Panc1 (cell line): ENCODE data around the gene NFATC3. TPM values are rescaled to one million over a fixed set of nuclear protein-coding genes. Genes with fewer than 3 reads are reported as not detected.
"Not testable (repeated sequence)": the region's sequence is repeated elsewhere in the genome, so short reads cannot be mapped to it uniquely, and the experiment has no call there.

Experiments used
- ATAC-seq: fragments of 200-7000 bp; cut with Tn5 transposase; 2 replicates; pipeline ENCODE4 v1.9.1; 2020; ENCODE audit warnings: mild to moderate bottlenecking, moderate library complexity
- BruUV-seq: library from RNA; stranded (reverse); fragments of 400-500 nt; replicated peaks from 2 replicates; lab custom pipeline; 2021; lab: Mats Ljungman, UMichigan
- CTCF ChIA-PET: fragments of 300-600 bp; sonication (Branson Sonifier 250); formaldehyde crosslinking; loops from one replicate; lab custom pipeline; 2022; ENCODE audit warnings: antibody characterized with exemption; lab: Charles Lee
- POLR2A ChIA-PET: fragments of 300-600 bp; sonication (Branson Sonifier 250); formaldehyde crosslinking; loops from one replicate; lab custom pipeline; 2022; ENCODE audit warnings: antibody characterized with exemption; lab: Charles Lee
- DNase-seq: peaks from one replicate; pipeline ENCODE4 v3.0.0-alpha.2; 2010; ENCODE audit warnings: low read depth, low spot score
- H3K27ac ChIP-seq: 2 replicates; pipeline ENCODE4 v1.5.1; 2011; ENCODE audit warnings: mild to moderate bottlenecking, low read length, inconsistent platforms
- H3K27me3 ChIP-seq: fragments of 200-500 bp; sonication (Bioruptor generic); 2 replicates; pipeline ENCODE4 v1.6.0; 2014; ENCODE audit warnings: low read length, inconsistent platforms; ENCODE audit not compliant: control insufficient read depth, insufficient read depth
- H3K36me3 ChIP-seq: fragments of 200-500 bp; sonication (Bioruptor generic); 2 replicates; pipeline ENCODE4 v1.5.1; 2014; ENCODE audit warnings: inconsistent platforms, mild to moderate bottlenecking, low read length, moderate library complexity; ENCODE audit not compliant: control insufficient read depth, insufficient read depth
- H3K4me1 ChIP-seq: 2 replicates; pipeline ENCODE4 v1.5.1; 2011; ENCODE audit warnings: inconsistent platforms, mild to moderate bottlenecking, low read length, moderate library complexity; ENCODE audit not compliant: control insufficient read depth, insufficient read depth
- H3K4me3 ChIP-seq, 2 experiments: 2 replicates each; pipeline ENCODE4 v1.5.1; 2011 to 2012; ENCODE audit warnings: low read depth in 2 of 2, low read length in 2 of 2, mild to moderate bottlenecking in 2 of 2, inconsistent platforms in 1 of 2, moderate library complexity in 1 of 2
- H3K9me3 ChIP-seq: fragments of 200-500 bp; sonication (Bioruptor generic); 2 replicates; pipeline ENCODE4 v1.5.1; 2014; ENCODE audit warnings: low read depth, mild to moderate bottlenecking, inconsistent platforms, low read length, moderate library complexity; ENCODE audit not compliant: control insufficient read depth, insufficient read depth
- POLR2AphosphoS5 ChIP-seq: IDR thresholded peaks from 2 replicates; pipeline ENCODE4 v1.6.1; 2012; ENCODE audit warnings: mild to moderate bottlenecking, low read depth, low read length, moderate library complexity
- SIN3A ChIP-seq: IDR thresholded peaks from 2 replicates; pipeline ENCODE4 v1.6.1; 2012; ENCODE audit warnings: low read depth, mild to moderate bottlenecking, low read length, moderate library complexity, borderline replicate concordance; ENCODE audit not compliant: insufficient read depth
- TCF7L2 ChIP-seq: IDR thresholded peaks from 2 replicates; pipeline ENCODE4 v1.6.1; 2011; ENCODE audit warnings: mild to moderate bottlenecking, low read depth, low read length, inconsistent platforms
- in situ Hi-C: cut with HindIII; loops from 2 replicates; pipeline ENCODE4 v1.10.0; 2016; ENCODE audit warnings: low sequenced_read_pairs, low pct_unique_long_range_greater_than_20kb
- intact Hi-C: fragments of 100-400 bp; cut with micrococcal nuclease; formaldehyde crosslinking; loops from one replicate; pipeline ENCODE4 v1.10.0; 2022; ENCODE audit not compliant: unreplicated experiment
- total RNA-seq: library from RNA; stranded (reverse); gene quantifications from one replicate; pipeline ENCODE4 v1.2.1, GENCODE V29; 2021; ENCODE audit not compliant: unreplicated experiment
- TF ChIP-seq, protein P1 (sequence below): fragments of 450-650 bp; IDR thresholded peaks from 2 replicates; pipeline ENCODE4 v1.5.1; 2017; ENCODE audit warnings: mild to moderate bottlenecking
- TF ChIP-seq, protein P2 (sequence below), 2 experiments: IDR thresholded peaks; 2 replicates each; pipeline ENCODE4 v1.6.1; 2011 to 2012; ENCODE audit warnings: low read depth in 2 of 2, control low read depth in 1 of 2, low read length in 1 of 2, mild to moderate bottlenecking in 1 of 2, moderate library complexity in 1 of 2; ENCODE audit not compliant: insufficient read depth in 1 of 2

NFATC3 gene
- total RNA-seq, 1 experiment from 2014 or later = 24.8 TPM

DNA sequence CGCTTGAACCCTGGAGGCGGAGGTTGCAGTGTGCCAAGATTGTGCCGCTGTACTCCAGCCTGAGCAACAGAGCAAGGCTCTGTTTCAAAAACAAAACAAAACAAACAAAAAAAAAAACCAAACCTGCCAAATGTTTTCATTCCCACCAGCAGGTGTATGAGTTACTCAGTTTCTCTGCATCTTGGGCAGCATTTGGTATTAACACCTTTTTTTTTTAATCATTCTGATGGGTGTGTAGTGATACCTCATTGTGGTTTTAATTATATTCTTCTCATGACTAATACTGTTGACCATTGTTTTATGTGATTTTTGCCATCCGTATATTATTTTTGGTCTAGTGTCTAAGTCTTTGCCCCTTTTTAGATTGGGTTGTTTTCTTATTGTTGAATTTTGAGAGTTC, 15.3 kb downstream of the NFATC3 start:
- BruUV-seq = no TSS peak
- POLR2A ChIA-PET = no interaction called here
- intact Hi-C loops = no loop called here

DNA sequence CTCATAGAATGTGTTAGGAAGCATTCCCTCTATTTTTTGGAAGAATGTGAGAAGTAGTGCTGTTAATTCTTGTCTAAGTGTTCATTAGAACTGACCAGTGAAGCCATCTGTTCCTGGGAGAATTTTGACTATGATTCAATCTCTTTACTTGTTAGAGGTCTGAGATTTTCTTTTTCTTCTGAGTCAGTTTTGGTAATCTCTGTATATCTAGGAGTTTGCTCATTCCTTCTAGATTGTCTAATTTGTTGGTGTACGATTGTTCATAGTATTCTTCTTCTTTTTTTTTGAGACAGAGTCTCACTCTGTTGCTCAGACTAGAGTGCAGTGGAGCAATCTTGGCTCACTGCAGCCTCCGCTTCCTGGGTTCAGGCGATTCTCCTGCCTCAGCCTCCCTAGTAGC, 20.4 kb downstream of the NFATC3 start:
- CTCF ChIA-PET = no interaction called here
- BruUV-seq = no TSS peak
- in situ Hi-C loops (no loop called here), intact Hi-C loops (no loop called here)
- ATAC-seq = no peak
- H3K36me3 ChIP-seq = no peaks in the 10 kb centered on the region
- H3K4me1 ChIP-seq = no peaks in the 10 kb centered on the region
- H3K27ac ChIP-seq = no peak overlapping the region
- no peak overlapping the region for H3K4me3 ChIP-seq
- POLR2A ChIA-PET = no interaction called here
- DNase-seq = no peak
- TF ChIP-seq TCF7L2 (no peak), SIN3A (no peak), POLR2AphosphoS5 (no peak)
- TF ChIP-seq, protein P1, sequence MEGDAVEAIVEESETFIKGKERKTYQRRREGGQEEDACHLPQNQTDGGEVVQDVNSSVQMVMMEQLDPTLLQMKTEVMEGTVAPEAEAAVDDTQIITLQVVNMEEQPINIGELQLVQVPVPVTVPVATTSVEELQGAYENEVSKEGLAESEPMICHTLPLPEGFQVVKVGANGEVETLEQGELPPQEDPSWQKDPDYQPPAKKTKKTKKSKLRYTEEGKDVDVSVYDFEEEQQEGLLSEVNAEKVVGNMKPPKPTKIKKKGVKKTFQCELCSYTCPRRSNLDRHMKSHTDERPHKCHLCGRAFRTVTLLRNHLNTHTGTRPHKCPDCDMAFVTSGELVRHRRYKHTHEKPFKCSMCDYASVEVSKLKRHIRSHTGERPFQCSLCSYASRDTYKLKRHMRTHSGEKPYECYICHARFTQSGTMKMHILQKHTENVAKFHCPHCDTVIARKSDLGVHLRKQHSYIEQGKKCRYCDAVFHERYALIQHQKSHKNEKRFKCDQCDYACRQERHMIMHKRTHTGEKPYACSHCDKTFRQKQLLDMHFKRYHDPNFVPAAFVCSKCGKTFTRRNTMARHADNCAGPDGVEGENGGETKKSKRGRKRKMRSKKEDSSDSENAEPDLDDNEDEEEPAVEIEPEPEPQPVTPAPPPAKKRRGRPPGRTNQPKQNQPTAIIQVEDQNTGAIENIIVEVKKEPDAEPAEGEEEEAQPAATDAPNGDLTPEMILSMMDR = no peak
- TF ChIP-seq, protein P2, sequence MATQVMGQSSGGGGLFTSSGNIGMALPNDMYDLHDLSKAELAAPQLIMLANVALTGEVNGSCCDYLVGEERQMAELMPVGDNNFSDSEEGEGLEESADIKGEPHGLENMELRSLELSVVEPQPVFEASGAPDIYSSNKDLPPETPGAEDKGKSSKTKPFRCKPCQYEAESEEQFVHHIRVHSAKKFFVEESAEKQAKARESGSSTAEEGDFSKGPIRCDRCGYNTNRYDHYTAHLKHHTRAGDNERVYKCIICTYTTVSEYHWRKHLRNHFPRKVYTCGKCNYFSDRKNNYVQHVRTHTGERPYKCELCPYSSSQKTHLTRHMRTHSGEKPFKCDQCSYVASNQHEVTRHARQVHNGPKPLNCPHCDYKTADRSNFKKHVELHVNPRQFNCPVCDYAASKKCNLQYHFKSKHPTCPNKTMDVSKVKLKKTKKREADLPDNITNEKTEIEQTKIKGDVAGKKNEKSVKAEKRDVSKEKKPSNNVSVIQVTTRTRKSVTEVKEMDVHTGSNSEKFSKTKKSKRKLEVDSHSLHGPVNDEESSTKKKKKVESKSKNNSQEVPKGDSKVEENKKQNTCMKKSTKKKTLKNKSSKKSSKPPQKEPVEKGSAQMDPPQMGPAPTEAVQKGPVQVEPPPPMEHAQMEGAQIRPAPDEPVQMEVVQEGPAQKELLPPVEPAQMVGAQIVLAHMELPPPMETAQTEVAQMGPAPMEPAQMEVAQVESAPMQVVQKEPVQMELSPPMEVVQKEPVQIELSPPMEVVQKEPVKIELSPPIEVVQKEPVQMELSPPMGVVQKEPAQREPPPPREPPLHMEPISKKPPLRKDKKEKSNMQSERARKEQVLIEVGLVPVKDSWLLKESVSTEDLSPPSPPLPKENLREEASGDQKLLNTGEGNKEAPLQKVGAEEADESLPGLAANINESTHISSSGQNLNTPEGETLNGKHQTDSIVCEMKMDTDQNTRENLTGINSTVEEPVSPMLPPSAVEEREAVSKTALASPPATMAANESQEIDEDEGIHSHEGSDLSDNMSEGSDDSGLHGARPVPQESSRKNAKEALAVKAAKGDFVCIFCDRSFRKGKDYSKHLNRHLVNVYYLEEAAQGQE (IDR thresholded peaks at IDR 0.05; ENCODE audit: insufficient read depth in 1 of 2, low read depth in 2 of 2, low read length in 1 of 2) = no peak
- no peaks in the 10 kb centered on the region; the same call in 1 of the 2 replicates for H3K9me3 ChIP-seq
- no peaks in the 10 kb centered on the region for H3K27me3 ChIP-seq

More for the DNA sequence above, 15.3 kb downstream of the NFATC3 start:
- DNase-seq (no peak), ATAC-seq (no peak)
- no peaks in the 10 kb centered on the region for H3K27me3 ChIP-seq
- in situ Hi-C loops = no loop called here
- H3K9me3 ChIP-seq = no peaks in the 10 kb centered on the region
- no peak overlapping the region for H3K4me3 ChIP-seq
- H3K27ac ChIP-seq = no peak overlapping the region
- no peaks in the 10 kb centered on the region for H3K36me3 ChIP-seq
- CTCF ChIA-PET = no interaction called here
- H3K4me1 ChIP-seq = peaks cover 4% of the 10 kb centered on the region; the same call in 1 of the 2 replicates
- TF ChIP-seq, protein P2 (IDR thresholded peaks at IDR 0.05; ENCODE audit: insufficient read depth in 1 of 2, low read depth in 2 of 2, low read length in 1 of 2) = no peak

DNA sequence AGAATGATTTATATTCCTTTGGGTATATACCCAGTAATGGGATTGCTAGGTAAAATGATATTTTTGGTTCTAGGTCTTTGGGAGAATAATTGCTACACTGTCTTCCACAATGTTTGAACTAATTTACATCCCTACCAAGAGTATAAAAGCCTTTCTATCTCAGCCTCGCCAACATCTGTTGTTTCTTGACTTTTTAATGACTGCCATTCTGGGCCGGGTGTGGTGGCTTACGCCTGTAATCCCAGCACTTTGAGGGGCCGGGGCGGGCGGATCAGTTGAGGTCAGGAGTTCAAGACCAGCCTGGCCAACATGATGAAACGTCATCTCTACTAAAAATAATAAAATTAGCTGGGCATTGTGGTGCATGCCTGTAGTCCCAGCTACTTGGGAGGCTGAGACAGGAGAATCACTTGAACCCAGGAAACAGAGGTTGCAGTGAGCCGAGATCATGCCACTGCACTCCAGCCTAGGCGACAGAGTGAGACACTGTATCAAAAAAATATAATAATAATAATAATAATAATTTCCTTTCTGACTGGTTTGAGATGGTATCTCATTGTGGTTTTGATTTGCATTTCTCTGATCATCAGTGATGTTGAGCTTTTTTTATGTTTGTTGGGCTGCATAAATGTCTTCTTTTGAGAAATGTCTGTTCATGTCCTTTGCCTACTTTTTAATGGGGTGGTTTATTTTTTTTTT, 22.2 kb downstream of the NFATC3 start:
- H3K27me3 ChIP-seq, H3K4me3 ChIP-seq, H3K4me1 ChIP-seq, in situ Hi-C loops, DNase-seq, BruUV-seq, H3K27ac ChIP-seq, H3K36me3 ChIP-seq, CTCF ChIA-PET, intact Hi-C loops, H3K9me3 ChIP-seq, ATAC-seq, POLR2A ChIA-PET: not testable (repeated sequence)

DNA sequence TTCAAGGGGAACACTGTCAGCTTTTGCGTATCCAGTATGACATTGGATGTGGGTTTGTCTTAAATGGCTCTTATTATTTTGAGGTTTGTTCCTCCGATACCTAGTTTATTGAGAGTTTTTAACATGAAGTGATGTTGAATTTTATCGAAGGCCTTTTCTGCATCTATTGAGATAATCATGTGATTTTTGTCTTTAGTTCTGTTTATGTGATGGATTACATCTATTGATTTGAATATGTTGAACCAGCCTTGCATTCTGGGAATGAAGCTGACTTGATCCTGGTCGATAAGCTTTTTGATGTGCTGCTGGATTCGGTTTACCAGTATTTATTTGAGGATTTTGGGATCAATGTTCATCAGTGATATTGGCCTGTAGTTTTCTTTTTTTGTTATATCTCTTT, 24.0 kb downstream of the NFATC3 start:
- ATAC-seq, DNase-seq, intact Hi-C loops, in situ Hi-C loops, H3K4me1 ChIP-seq, H3K36me3 ChIP-seq, POLR2A ChIA-PET, H3K27ac ChIP-seq, H3K27me3 ChIP-seq, H3K9me3 ChIP-seq, H3K4me3 ChIP-seq, BruUV-seq, CTCF ChIA-PET: not testable (repeated sequence)
